HL-60 (cell line): ENCODE data around the gene UBTF.

Experiments used
- DNase-seq, 2 experiments: peaks; one replicate each; pipeline ENCODE4 v3.0.0-alpha.2; 2010 to 2020; ENCODE audit warnings: low read depth in 1 of 2, low spot score in 1 of 2
- H3K27ac ChIP-seq: fragments of 250-450 bp; sonication (Bioruptor Pico); replicated peaks from 2 replicates; pipeline ENCODE4 v1.5.1; 2020; ENCODE audit warnings: mild to moderate bottlenecking, moderate library complexity
- H3K27me3 ChIP-seq: fragments of 250-450 bp; sonication (Bioruptor Pico); 2 replicates; pipeline ENCODE4 v1.5.1; 2021; ENCODE audit warnings: mild to moderate bottlenecking, moderate library complexity; ENCODE audit not compliant: insufficient read depth, poor library complexity, severe bottlenecking
- H3K4me3 ChIP-seq: replicated peaks from 2 replicates; pipeline ENCODE4 v1.5.1; 2011; ENCODE audit warnings: mild to moderate bottlenecking, control low read depth, low read length; ENCODE audit not compliant: insufficient read depth
- GABPA ChIP-seq: IDR thresholded peaks from 2 replicates; pipeline ENCODE4 v1.6.1; 2012; ENCODE audit warnings: low read depth
- POLR2AphosphoS5 ChIP-seq: IDR thresholded peaks from 2 replicates; pipeline ENCODE4 v1.6.1; 2012; ENCODE audit warnings: low read depth
- SPI1 ChIP-seq: IDR thresholded peaks from 2 replicates; pipeline ENCODE4 v1.6.1; 2012; ENCODE audit warnings: low read depth, mild to moderate bottlenecking, borderline replicate concordance
- TF ChIP-seq, protein P1 (sequence below): IDR thresholded peaks from one replicate; pipeline ENCODE4 v1.5.1; 2011; ENCODE audit warnings: low read length, control low read depth, inconsistent platforms; ENCODE audit not compliant: insufficient read depth
- TF ChIP-seq, protein P2 (sequence below): IDR thresholded peaks from 2 replicates; pipeline ENCODE4 v1.6.1; 2012; ENCODE audit warnings: low read depth; ENCODE audit not compliant: insufficient replicate concordance

UBTF gene

DNA sequence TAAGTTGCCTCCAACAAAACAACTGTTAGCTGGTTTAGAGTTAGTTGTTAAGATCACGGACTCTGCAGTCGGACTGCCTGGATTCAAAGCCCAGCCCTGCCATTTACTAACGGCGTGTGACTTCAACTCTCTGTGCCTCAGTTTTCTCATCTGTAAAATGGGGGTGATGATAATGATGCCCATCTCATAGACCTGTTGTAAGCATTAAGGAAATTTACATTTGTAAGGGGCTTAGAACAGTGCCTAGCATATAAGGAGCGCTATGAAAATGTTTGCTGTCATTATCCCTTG, 47.6 kb upstream of the UBTF start:
- Histone ChIP-seq H3K27ac (no peak overlapping the region), H3K4me3 (no peak overlapping the region), H3K27me3 (no peaks in the 10 kb centered on the region)
- no peak for DNase-seq
- TF ChIP-seq SPI1 (no peak), GABPA (no peak), POLR2AphosphoS5 (no peak)
- TF ChIP-seq, protein P1, sequence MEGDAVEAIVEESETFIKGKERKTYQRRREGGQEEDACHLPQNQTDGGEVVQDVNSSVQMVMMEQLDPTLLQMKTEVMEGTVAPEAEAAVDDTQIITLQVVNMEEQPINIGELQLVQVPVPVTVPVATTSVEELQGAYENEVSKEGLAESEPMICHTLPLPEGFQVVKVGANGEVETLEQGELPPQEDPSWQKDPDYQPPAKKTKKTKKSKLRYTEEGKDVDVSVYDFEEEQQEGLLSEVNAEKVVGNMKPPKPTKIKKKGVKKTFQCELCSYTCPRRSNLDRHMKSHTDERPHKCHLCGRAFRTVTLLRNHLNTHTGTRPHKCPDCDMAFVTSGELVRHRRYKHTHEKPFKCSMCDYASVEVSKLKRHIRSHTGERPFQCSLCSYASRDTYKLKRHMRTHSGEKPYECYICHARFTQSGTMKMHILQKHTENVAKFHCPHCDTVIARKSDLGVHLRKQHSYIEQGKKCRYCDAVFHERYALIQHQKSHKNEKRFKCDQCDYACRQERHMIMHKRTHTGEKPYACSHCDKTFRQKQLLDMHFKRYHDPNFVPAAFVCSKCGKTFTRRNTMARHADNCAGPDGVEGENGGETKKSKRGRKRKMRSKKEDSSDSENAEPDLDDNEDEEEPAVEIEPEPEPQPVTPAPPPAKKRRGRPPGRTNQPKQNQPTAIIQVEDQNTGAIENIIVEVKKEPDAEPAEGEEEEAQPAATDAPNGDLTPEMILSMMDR: no peak

DNA sequence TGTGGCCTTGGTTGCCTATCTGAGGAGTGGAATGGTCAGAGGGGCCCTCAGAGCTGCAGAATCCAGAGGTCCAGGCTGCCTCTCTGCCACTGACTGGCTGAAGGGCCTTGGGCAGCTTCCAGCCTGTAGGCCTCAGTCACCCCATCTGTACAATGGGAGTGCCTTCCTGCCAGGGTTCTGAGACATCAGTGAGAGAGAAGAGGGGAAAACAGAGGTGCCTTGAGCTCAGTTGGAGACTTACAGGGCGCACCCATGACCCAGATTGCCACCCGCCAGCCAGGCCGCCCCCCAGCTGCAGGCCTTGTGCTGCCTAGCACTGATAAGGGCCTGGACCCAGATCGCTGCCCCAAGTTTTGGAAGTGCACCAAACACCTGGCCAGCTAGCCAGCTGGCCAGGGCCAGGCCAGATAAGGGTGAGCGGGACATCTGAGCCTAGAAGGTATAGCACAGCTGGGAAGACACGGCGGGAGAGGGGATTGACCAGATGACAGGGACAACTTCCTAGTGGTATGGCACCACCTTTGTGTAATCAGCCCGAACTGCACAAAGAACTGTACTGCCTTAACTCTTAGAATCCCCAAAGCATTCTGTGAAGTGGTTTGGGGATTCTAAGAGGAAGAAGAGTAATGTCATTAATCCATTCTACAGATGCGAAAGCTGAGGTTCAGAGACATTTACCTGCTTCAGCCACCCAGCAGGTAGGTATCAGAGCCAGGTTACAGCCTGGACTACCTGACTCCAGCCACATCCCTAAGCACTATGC, 47.1 kb upstream of the UBTF start:
- TF ChIP-seq GABPA (no peak), SPI1 (no peak)
- TF ChIP-seq, protein P2, sequence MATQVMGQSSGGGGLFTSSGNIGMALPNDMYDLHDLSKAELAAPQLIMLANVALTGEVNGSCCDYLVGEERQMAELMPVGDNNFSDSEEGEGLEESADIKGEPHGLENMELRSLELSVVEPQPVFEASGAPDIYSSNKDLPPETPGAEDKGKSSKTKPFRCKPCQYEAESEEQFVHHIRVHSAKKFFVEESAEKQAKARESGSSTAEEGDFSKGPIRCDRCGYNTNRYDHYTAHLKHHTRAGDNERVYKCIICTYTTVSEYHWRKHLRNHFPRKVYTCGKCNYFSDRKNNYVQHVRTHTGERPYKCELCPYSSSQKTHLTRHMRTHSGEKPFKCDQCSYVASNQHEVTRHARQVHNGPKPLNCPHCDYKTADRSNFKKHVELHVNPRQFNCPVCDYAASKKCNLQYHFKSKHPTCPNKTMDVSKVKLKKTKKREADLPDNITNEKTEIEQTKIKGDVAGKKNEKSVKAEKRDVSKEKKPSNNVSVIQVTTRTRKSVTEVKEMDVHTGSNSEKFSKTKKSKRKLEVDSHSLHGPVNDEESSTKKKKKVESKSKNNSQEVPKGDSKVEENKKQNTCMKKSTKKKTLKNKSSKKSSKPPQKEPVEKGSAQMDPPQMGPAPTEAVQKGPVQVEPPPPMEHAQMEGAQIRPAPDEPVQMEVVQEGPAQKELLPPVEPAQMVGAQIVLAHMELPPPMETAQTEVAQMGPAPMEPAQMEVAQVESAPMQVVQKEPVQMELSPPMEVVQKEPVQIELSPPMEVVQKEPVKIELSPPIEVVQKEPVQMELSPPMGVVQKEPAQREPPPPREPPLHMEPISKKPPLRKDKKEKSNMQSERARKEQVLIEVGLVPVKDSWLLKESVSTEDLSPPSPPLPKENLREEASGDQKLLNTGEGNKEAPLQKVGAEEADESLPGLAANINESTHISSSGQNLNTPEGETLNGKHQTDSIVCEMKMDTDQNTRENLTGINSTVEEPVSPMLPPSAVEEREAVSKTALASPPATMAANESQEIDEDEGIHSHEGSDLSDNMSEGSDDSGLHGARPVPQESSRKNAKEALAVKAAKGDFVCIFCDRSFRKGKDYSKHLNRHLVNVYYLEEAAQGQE: no peak
- TF ChIP-seq, protein P1: no peak
- no peak overlapping the region for H3K4me3 ChIP-seq
- no peak for DNase-seq
- no peak overlapping the region for H3K27ac ChIP-seq
- no peaks in the 10 kb centered on the region for H3K27me3 ChIP-seq

DNA sequence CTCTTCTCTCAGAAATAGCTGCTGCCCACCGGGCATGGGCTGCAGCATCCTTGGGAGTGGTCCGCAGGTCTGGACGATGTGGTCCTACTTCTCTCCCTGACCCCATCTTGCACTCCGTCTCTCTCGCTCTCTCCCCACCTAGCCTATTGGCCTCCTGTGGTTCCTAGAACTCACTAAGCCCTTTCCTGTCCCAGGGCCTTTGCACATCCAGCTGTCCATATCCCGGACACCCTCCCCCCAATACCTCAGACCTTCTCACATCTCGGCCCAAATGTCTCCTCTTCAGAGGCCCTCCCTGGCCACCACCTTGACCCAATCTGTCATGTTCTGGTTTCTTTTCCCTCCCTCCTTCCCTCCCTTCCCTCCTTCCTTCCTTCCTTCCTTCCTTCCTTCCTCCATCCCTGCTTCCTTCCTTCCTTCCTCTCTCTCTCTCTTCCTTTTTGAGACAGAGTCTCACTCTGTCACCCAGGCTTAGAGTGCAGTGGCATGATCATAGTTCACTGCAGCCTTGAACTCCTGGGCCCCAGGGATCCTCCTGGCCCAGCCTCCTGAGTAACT, 43.9 kb upstream of the UBTF start:
- Histone ChIP-seq H3K27ac (no peak overlapping the region), H3K27me3 (no peaks in the 10 kb centered on the region), H3K4me3 (no peak overlapping the region)
- TF ChIP-seq SPI1: no peak
- TF ChIP-seq GABPA: no peak
- TF ChIP-seq, protein P2: no peak
- no peak for TF ChIP-seq POLR2AphosphoS5
- TF ChIP-seq, protein P1: no peak
- no peak for DNase-seq
